CMK (cell line): ENCODE results near the gene ABHD12.
"Not testable (repeated sequence)": the region's sequence is repeated elsewhere in the genome, so short reads cannot be mapped to it uniquely, and the experiment has no call there.

Source experiments
- DNase-seq: peaks from one replicate; pipeline ENCODE4 v3.0.0-alpha.2; 2010; ENCODE audit warnings: low read depth

ABHD12 gene

DNA sequence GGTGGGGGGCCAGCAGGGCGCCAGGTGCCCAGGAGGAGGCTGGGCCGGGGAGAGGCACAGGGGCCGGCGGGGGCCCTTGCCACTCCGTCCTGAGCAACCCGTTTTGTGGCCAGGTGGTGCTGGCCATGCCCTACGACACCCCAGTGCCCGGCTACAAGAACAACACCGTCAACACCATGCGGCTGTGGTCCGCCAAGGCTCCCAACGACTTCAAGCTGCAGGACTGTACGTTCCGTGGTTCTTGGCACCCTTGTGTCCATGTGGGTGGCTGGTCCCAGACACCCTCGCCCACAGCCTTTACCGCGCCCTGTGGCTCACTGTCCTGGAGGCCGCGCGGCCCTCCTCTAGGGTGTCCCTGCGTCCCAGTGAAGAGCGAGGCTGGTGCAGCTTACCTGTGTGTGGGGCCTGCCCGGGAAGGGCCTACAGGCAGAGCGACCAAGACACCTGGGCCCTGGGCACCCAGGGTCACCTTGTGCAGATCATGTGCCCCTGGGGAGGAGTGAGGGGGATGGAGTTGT, 114.0 kb downstream of the ABHD12 start:
- DNase-seq = no peak

DNA sequence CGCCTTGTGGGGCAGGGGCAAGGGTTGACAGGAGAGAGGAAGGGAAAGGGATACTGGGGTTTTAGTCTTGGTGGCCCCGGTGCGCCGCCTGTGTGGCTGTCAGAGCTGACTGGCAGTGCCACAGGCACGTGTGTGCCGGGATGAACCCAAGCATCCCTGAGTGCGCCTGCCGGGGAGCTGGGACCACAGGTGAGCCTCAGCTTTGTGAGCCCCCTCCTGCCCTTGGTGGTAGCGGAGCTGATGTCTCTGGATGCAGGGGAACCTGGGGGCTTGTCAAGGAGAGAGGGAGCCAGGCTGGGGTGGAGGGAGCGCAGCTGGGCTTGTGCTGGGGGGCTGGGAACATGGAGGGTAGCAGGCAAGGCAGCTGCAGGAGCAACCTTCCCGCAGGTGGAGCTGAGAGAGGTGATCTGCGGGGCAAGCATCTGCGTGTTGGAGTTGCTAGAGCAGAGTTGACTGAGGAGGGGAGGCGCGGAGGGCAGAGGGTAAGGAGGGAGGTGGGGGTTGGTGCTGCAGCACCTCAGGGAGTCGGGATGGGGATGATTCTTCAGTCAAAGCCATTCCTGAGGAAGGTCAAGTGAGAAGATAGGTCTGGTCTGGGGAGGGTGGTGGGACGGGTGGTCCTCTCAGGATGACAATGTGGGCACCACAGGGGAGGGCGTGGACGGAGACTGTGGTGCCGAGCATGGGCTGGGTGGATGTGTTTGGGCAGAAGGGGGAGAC, 114.7 kb downstream of the ABHD12 start:
- no peak for DNase-seq

DNA sequence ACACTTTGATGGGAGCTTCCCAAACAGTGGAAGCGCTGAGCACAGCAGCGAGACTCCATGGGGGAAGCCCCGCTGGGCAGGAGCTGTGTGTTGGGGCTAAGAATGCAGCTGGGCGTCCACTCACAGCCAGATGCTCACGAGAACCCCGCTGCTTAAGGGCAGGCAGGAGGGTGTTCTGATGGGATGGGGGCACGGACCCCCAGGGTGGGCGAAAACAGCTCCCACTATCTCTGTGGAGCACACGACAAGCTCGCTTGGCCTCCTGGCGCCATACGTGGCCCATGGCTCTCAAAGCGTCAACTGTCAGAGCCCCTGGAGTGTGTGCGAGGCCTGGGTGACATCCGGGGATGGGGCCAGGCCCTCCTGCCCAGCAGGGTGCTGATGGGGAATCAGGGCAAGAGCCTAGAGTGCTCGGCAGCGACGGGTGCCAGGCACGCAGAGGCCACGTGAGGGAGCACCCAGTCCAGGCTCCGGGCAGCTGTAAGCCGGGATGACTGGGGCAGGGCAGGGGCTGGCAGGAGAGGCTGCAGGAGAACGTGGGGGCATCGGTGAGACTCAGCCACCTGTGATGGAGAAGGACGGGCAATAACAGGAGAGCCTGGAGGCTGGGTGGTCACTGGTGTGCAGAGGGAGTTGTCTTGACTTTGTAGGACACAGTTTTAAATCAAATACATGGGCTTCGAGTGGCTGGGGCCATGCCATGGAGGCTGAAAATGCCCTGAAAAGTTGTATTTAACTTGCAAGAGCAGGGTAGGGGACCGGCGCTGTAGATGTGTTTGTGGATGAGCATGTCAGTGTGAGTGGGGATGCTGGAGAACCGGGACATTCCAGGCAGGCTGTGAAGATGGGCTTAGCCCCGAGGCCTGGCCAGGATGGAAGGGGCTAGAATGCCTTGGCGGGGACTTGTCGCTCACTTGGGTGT, 115.5 kb downstream of the ABHD12 start:
- no peak for DNase-seq

DNA sequence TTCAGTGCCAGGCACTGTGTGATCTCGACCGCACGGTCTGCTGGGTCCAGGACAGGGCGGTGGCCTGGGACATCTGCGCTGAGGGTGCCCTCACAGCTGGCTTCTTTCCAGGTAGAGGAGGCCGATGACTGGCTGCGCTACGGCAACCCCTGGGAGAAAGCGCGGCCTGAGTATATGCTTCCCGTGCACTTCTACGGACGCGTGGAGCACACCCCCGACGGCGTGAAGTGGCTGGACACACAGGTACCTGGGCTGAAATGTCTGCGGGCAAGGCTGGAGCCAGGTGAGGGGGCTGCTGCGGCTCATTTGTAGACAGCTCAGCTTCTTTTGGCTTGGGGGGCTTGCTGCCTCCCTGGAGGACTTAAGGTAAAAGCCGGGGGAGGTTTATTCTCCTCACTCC, 116.2 kb downstream of the ABHD12 start:
- DNase-seq = no peak

DNA sequence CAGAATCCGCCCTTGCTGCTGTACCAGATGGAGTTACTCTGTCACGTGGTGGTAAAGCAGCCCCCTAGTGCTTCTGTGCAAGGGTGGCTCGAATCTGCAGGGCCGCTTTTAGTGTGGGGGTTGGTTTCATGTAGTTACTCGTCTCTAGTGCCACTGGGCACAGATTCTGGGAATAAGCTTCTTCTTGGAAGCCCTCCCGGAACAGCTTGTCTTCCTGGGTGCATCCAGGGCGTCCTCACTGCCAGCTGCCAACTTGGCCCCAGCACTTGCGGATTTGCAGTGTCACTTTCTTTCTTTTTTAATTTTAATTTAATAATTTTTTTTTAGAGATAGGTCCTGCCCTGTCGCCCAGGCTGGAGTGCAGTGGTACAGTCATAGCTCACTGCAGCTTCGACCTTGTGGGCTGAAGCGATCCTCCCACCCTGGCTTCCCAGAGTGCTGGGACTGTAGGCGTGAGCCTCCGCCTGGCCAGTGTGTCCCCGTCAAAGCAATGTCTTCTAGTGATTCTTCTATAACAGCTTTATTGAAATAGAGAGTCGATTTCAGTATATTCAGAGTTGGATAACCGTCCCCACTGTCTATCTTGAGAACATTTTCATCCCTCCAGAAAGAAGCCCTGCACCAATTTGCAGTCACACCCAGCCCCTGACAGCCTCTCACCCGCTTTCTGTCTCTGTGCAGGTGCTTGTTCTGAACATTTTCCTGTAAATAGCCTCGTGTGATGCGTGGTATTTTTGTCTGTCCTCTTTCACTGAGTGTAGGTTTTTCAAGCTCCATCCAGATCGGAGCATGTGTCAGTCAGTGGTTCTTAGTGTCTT, 116.9 kb downstream of the ABHD12 start:
- no peak for DNase-seq

DNA sequence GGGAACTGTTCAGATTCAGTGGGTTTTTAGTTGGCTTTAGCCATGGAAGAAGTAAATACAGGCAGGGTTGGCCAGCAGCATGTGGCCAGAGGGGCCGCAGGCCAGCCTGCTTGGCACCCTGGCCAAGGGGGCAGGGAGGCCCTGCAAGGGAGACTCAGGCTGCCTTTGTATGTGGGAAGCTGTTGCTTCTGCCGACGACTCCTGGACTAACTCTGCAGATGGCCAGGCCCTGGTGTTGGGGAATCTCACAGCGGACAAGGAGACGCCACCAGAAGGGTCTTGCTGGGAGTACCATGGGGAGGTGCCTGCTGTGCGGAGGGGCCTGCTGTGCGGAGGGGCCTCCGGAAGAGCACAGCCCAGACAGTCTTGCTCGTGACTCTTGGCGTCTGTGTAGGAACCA, 117.6 kb downstream of the ABHD12 start:
- DNase-seq = no peak

DNA sequence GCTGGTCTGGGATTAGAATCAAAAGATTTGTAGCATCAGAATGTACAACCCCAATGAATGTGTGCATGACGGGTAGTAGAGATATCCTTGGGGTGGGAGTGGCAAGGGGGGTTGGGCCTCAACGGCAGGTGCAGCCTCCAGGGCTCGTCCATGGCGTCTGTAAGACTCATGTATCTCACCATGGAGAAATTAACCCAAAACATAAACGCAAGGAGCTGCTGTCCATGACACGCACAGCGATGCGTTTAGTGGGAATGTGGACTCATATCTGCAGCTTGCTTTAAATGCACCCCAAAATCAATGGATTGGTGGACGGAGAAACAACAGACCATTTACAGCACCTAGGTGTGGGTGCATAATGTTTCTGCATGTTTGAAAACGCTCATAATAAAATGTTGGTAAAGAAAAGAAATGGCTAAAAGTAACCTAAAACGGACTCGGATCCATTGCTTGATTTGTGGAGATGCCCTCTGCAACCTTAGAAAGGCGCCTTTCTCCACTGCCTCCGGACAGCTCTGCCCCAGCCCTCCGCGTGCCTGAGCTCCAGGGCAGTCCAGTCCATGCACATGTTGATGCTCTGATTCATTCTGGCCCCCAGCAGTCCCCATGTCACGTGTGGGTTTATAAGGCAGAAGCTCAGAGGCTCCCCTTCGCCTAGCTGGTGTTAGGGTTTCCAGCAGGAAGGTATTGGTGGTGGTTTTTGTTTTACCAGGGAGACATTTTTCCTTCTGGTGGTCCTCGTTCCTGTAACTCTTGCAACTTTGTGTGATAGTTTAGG, 118.2 kb downstream of the ABHD12 start:
- no peak for DNase-seq

DNA sequence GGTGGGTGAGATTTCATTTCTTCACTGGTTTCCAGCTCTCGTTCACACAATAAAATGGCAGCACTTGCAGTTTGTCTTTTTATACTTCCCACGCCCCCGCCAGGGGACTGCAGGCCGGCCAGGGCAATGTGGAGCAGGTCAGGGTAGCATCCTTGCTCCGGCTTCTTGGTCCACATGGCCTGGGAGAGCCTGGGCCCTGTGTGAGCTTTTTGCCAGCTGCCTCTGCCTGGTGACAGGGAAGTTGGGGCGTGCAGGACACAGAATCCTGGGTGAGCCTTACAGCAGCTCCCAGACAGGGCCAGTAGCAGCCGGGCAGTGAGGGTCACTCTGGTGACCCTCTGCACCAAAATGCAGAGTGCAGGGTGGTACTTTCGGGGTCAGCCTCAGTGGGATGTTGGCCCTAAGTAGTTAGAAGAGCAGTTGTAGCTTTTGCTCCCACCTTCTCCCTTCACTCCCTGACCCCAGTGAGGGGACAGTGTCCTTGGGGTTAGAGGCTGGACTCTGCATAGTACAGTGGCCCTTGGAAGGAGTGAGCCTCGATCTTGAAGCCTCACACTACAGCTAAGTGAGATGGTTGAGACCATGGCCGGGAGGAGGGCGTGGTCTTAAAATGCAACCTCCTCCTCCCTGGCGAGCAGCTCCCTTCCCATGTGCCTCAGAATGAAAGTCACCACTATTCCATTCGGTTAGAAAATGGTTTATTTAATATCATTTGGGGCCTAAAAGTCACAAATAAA, 119.0 kb downstream of the ABHD12 start:
- DNase-seq = no peak

DNA sequence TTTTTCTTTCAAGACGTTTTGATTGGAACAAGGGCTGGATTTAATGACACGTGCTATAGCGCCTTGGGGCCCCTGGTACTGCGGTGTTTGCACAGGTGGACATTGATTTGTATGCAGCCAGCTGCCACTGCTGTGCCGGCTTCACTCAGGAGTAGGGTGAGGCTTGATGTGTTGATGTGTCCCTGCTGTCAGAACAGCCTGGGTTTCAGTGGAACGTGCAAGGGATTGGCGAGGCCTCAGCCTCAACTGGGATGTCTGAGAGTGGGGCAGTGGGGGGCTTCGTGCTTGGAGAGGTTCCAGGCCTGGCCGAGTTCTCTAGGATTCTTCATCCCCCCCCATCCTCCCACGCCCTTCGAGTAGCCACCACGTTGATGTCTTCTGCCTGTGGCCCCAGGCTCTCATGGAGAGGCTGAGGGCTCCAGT, 119.8 kb downstream of the ABHD12 start:
- DNase-seq = no peak

DNA sequence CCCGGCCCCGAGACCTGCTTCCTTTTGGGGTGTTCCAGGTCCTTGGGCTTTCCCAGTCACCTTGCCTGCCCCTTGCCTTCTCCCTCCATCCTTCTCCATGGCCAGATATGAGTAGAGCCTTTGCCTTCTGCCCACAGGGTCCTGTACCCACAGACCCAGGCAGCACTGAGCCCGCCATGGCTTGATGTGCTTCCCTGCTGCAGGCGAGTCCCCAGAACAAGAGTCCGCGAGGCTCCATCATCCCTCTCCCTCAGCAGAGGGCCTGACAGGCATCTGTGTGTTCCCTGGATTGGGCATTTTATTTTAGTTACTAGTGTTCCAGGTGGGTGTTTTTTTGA, 120.8 kb downstream of the ABHD12 start:
- DNase-seq = no peak

DNA sequence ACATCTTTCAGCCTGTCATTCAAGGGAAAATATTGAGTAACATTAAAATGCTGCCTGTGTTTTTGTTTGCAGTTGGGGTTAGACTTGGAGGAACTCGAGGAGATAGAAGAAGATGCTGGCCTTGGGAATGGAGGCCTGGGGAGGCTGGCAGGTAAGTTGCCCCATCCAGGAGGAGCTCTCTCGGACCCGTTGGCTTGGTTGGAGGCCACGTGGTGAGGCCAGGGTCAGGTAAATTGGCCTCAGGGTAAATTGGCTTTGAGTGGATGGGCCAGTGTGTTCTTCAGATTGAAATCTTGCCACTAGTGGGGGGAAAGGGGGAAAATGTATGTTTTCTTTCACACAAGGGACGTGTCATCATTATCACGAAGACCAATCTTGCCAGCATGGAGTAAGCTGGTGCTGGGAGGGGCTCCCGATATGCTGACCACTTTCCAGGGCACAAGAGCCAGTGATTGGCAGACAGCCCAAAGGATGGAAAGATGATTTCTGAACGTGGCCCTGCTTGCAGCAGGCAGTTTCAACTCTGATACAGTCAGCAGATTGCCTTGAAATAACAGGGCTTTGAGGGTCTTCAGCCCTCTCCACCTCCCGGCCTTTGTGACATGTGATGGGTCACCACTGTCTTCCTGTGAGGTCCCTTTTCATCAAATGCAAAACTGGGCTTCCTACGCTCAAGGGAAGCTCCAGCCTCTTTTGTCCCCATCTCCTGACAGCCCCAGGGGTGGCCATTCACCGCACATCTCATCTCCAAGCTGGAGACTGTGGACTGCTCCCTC, 121.4 kb downstream of the ABHD12 start:
- DNase-seq = no peak

DNA sequence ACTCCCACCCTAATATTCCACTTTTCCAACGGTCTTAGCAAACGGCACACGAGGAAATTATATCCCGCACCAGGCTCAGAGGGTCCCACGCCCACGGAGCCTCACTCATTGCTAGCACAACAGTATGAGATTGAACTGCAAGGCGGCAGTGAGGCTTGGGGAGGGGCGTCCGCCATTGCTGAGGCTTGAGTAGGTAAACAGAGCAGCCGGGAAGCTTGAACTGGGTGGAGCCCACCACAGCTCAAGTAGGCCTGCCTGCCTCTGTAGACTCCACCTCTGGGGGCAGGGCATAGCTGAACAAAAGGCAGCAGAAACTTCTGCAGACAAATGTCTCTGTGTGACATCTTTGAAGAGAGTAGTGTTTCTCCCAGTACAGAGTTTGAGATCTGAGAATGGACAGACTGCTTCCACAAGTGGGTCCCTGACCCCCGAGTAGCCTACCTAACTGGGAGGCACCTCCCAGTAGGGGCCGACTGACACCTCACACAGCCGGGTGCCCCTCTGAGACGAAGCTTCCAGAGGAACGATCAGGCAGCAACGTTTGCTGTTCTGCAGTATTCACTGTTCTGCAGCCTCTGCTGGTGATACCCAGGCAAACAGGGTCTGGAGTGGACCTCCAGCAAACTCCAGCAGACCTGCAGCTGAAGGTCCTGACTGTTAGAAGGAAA, 129.7 kb downstream of the ABHD12 start:
- not testable (repeated sequence) for DNase-seq

DNA sequence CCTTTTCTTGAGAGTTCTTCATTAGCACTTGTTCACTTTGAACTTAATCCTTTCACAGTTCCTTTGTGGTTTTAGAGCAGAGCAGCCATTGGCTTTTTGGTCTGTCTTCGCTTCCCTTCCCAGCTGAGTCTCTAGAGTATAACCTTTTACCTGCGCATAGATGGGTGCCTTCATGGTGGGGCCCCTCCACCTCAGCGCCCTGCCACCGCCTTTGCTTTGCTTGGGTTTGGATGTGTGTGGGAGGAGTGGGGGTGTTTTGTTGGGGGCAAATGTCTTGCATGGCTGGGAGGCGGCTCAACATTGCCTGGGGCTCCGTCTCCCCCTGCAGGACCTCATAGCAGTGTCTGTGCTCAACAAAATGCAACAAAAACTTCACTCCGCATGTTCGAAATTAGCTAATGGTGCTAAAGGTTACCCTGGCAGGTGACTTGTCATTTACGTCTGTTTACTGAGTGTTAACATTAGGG, 130.8 kb downstream of the ABHD12 start:
- DNase-seq = no peak

DNA sequence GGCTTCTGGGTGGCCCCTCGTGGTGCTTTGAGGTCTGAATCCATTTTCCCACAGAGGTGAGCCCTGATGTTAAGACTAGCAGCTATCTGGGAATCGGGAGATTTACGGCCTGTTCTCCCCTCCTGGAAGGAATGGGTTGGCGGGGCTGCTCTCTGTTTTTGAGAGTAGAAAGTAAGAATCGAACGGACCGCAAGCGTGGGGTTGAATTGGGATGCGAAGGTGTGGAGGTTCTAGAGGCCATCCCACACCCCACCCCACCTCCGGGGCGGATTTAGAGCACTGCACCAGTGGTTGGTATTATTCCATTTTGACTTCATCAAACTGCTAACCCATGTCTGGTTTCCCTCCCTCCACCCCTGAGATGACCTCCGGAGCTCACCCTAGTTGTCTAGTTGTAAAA, 131.3 kb downstream of the ABHD12 start:
- DNase-seq = no peak

DNA sequence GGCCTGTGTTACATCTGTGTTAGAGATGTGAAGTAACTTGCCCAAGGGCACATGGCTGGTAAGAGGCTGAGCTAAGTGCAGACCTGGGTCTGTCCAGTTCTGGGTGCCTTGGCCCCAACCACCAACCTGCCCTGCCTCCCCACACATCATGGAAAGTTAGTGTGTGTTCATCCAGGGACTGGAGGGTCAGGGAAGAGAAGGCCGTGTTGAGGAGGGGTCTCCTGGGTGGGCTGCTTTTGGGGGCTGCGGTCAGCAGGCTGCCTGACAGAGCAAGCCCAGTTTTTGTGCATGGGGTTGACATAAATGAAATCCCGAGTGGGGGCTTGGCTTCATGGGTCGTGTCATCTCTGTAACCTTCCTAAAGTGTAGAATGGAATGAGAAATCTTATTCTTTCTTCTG, 131.8 kb downstream of the ABHD12 start:
- no peak for DNase-seq

DNA sequence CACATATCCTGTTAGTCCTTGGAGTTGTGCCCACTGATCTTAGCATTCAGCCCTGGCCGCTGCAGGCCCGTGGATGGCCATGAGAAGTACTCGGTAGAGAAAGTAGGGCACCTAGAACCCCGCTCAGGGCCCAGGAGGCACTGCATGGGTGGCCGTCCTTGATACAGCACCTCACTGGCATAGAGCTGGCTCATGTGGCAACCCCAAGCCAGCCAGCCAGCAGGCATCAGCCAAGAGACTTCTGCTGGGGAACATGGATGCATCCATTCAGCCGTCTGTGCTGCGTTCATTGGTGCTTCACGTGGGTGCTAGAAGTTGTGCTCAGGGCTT, 132.2 kb downstream of the ABHD12 start:
- no peak for DNase-seq

DNA sequence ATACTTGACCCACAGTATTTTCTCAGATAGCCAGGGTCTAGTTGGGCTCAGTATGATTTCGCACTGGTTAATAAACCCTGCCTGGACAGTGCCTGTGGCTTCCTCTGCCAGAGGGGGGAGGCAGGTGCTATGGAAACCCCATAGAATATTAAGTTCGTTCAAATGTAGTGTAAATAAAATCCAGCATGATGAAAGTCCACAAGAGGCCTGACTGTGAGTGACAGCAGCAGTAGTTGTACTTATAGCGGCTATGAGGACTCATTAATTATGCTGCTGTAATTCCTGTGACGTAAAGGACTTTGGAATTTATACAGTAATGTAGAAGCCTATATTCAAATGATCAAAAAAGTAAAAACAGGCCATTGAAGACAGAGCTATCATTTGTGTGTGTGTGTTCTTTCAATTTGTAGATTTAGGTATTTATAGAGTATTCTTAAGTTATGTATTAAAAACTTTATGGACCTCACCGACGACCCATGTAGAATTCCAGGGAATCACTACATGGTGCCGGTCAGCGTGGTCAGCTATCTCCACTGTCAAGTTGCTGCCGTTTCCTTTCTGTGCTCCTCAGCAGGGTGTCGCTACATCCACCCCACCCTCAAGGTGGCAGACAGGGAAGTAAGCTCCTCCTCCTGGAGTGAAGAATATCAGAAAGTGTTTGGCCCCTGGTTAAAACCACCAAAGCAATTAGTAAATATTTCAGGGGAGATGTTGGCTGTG, 132.7 kb downstream of the ABHD12 start:
- no peak for DNase-seq

DNA sequence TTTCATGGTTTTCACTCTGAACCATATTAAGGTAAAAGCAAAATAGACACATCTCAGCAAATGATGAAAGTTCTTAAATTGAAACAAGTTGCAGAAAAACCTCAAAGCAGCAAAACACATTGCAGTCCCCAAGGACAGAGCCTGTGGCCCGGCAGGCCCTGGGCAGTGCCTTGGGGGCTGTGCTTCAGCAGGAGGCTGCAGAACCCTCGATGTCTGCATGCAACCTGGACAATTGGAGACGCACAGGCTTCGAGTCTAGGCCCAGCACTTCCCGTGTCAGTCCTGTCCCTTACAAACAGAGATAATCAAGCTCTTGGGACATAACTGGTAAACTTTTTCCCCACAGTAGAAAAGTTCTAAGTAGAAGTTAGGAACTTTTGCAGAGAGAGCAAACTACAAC, 133.5 kb downstream of the ABHD12 start:
- no peak for DNase-seq
